H1 (cell line): ENCODE measurements around the gene SLC22A31. TPM values are rescaled to one million over a fixed set of nuclear protein-coding genes. Genes with fewer than 3 reads are reported as not detected.

Experiments
- CHD7 ChIP-seq: fragments of 300-600 bp; sonication (generic); IDR thresholded peaks from 2 replicates; pipeline ENCODE4 v1.7.1; 2012; ENCODE audit warnings: low read length, moderate library complexity, mild to moderate bottlenecking, inconsistent platforms; ENCODE audit not compliant: insufficient replicate concordance
- EZH2 ChIP-seq: fragments of 200-600 bp; sonication (generic); IDR thresholded peaks from 2 replicates; pipeline ENCODE4 v1.7.1; 2012; ENCODE audit warnings: low read depth, mild to moderate bottlenecking, moderate library complexity, low read length, inconsistent platforms; ENCODE audit not compliant: severe bottlenecking
- polyA plus RNA-seq, 7 experiments: library from polyadenylated mRNA; depleted of rRNA in 3 of 7; stranded (reverse) in 5 of 7; unstranded in 2 of 7; fragments of >200 nt in 5 of 7; fragments of 200-250 nt in 2 of 7; gene quantifications; 1 replicate in 5 of 7; 2 replicates in 1 of 7; 4 replicates in 1 of 7; pipeline versions ENCODE4 v1.2.1 to v1.2.3, GENCODE V29; 2011 to 2013; ENCODE audit warnings: missing spikeins in 2 of 7, mixed read lengths in 2 of 7
- total RNA-seq: library from RNA; stranded (reverse); fragmentation: NEBNext Ultra II Directional; extraction: Animal tissue kit (Norgen Biotek cat#: 25700); gene quantifications from 2 replicates; pipeline ENCODE4 v1.2.1, GENCODE V29; 2021

SLC22A31 gene
- total and polyA plus RNA-seq, 2 of the 8 experiments (the other 6 are each of a cell fraction or from before 2014, with no cell fraction given) = 7.7 to 10.6 TPM

GRCh38 chr16:89222931-89223330 is 22.6 kb upstream of the SLC22A31 start (continued):
- no peak for TF ChIP-seq CHD7
- TF ChIP-seq EZH2 = no peak
